ENCODE measurements around the gene CELF5.

DNA sequence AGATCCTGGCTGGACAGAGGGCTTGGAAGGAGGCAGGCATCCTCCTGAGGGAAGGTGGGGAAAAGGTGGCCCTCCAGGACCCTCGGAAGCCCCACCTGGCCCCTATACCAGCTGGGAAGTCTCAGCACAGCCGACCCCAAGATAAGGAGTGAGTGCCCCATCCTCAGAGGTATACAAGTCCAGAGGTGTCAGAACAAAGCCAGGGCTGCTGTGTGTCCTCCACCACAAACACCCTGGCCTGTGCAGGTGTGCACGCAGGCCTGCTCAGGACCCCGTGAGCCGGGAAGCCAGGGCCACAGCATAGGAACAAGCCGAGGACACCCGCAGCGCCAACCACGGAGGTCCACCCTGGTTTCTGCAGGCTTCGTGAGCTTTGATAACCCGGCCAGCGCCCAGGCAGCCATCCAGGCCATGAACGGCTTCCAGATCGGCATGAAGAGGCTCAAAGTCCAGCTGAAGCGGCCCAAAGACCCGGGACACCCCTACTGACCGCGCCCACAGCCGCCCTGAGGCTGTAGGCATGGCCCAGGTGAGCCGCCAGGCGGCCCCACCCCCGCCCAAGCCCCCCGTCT is 68.6 kb downstream of the CELF5 start:
- no peak for TF ChIP-seq POLR2A (IDR thresholded peaks at IDR 0.05; ENCODE audit: low read depth, low read length)
- no peak for TF ChIP-seq POLR2AphosphoS5 (IDR thresholded peaks at IDR 0.05; ENCODE audit: low read depth, low read length)
- no peak for TF ChIP-seq TAF1 (IDR thresholded peaks at IDR 0.05; ENCODE audit: borderline replicate concordance, low read depth, low read length)
